IMR-90 (cell line): ENCODE measurements around the gene GJB3. TPM values are rescaled to one million over a fixed set of nuclear protein-coding genes. Genes with fewer than 3 reads are reported as not detected.
A peak's percentile ranks its signal among the peaks of the same experiment; 100 is the strongest.

Experiments used
- ATAC-seq: fragments of 200-7000 bp; cut with Tn5 transposase; 2 replicates; pipeline ENCODE4 v1.9.1; 2020; ENCODE audit warnings: low read depth, mild to moderate bottlenecking, moderate library complexity
- BruUV-seq: library from RNA; stranded (reverse); fragments of 400-500 nt; replicated peaks from 2 replicates; lab custom pipeline; 2021; lab: Mats Ljungman, UMichigan
- CTCF ChIA-PET: fragments of 300-600 bp; formaldehyde crosslinking; extraction: SDS; loops from one replicate; lab custom pipeline; 2021; ENCODE audit warnings: antibody characterized with exemption; lab: Yijun Ruan, JAX
- POLR2A ChIA-PET: fragments of 300-600 bp; sonication (Branson Sonifier 250); formaldehyde crosslinking; loops from one replicate; lab custom pipeline; 2022; ENCODE audit warnings: antibody characterized with exemption; ENCODE audit not compliant: unreplicated experiment; lab: Charles Lee
- DNase-seq: peaks from one replicate; pipeline ENCODE4 v3.0.0; 2013
- H2AFZ ChIP-seq: replicated peaks from 2 replicates; pipeline ENCODE3; 2013; ENCODE audit warnings: low read length, mild to moderate bottlenecking; ENCODE audit not compliant: poor library complexity
- H2AK5ac ChIP-seq: 2 replicates; pipeline ENCODE4 v1.6.1; 2013; ENCODE audit warnings: low read depth, low read length, inconsistent platforms
- H2AK9ac ChIP-seq: replicated peaks from 2 replicates; pipeline ENCODE3; 2013; ENCODE audit warnings: mild to moderate bottlenecking, low read depth, low read length, moderate library complexity; ENCODE audit not compliant: poor library complexity
- H2BK120ac ChIP-seq: 2 replicates; pipeline ENCODE4 v1.6.1; 2013; ENCODE audit warnings: low read depth, low read length, inconsistent platforms
- H2BK15ac ChIP-seq: 3 replicates; pipeline ENCODE4 v1.6.1; 2013; ENCODE audit warnings: low read depth, low read length, inconsistent platforms
- H2BK20ac ChIP-seq: 2 replicates; pipeline ENCODE4 v1.6.1; 2013; ENCODE audit warnings: low read depth, mild to moderate bottlenecking, inconsistent platforms, low read length, moderate library complexity
- H2BK5ac ChIP-seq: 2 replicates; pipeline ENCODE4 v1.6.1; 2013; ENCODE audit warnings: mild to moderate bottlenecking, low read depth, low read length, inconsistent platforms; ENCODE audit not compliant: poor library complexity, severe bottlenecking
- H3K14ac ChIP-seq: replicated peaks from 2 replicates; pipeline ENCODE4 v1.6.1; 2013; ENCODE audit warnings: low read depth, low read length, inconsistent platforms
- H3K18ac ChIP-seq: 2 replicates; pipeline ENCODE4 v1.6.1; 2013; ENCODE audit warnings: low read depth, low read length, control low read depth
- H3K23ac ChIP-seq: 2 replicates; pipeline ENCODE4 v1.6.1; 2013; ENCODE audit warnings: low read depth, low read length, inconsistent platforms
- H3K27ac ChIP-seq: 2 replicates; pipeline ENCODE4 v1.5.1; 2013; ENCODE audit warnings: mild to moderate bottlenecking, control low read depth, low read length; ENCODE audit not compliant: insufficient read depth
- H3K27me3 ChIP-seq: 2 replicates; pipeline ENCODE4 v1.6.1; 2013; ENCODE audit warnings: low read length; ENCODE audit not compliant: control insufficient read depth, insufficient read depth
- H3K36me3 ChIP-seq: 2 replicates; pipeline ENCODE4 v1.6.1; 2013; ENCODE audit warnings: low read length, mixed read lengths; ENCODE audit not compliant: control insufficient read depth, insufficient read depth
- H3K4ac ChIP-seq: 2 replicates; pipeline ENCODE4 v1.6.1; 2013; ENCODE audit warnings: low read depth, low read length, inconsistent platforms
- H3K4me1 ChIP-seq: 2 replicates; pipeline ENCODE4 v1.6.1; 2013; ENCODE audit warnings: low read length, mixed read lengths; ENCODE audit not compliant: control insufficient read depth, insufficient read depth
- H3K4me2 ChIP-seq: 2 replicates; pipeline ENCODE4 v1.6.1; 2013; ENCODE audit warnings: low read depth, mild to moderate bottlenecking, control low read depth, low read length, moderate library complexity
- H3K4me3 ChIP-seq: 2 replicates; pipeline ENCODE4 v1.5.1; 2013; ENCODE audit warnings: low read depth, mild to moderate bottlenecking, control low read depth, low read length, moderate library complexity; ENCODE audit not compliant: insufficient read depth
- H3K56ac ChIP-seq: 2 replicates; pipeline ENCODE4 v1.6.1; 2013; ENCODE audit warnings: low read length, inconsistent platforms; ENCODE audit not compliant: insufficient read depth; ENCODE audit errors: extremely low read depth
- H3K79me1 ChIP-seq, 2 experiments: 2 replicates each; pipeline ENCODE4 v1.6.1; 2013; ENCODE audit warnings: low read length in 2 of 2, inconsistent platforms in 1 of 2, low read depth in 1 of 2
- H3K9ac ChIP-seq: 2 replicates; pipeline ENCODE4 v1.6.1; 2013; ENCODE audit warnings: low read depth, low read length, control low read depth
- H3K9me1 ChIP-seq: 2 replicates; pipeline ENCODE4 v1.6.1; 2013; ENCODE audit warnings: low read length, inconsistent platforms; ENCODE audit not compliant: insufficient read depth
- H3K9me3 ChIP-seq: 2 replicates; pipeline ENCODE4 v1.6.1; 2013; ENCODE audit warnings: low read length; ENCODE audit not compliant: control insufficient read depth, insufficient read depth
- H4K20me1 ChIP-seq: 2 replicates; pipeline ENCODE4 v1.6.1; 2013; ENCODE audit warnings: low read length, inconsistent platforms; ENCODE audit not compliant: insufficient read depth
- H4K5ac ChIP-seq: 2 replicates; pipeline ENCODE4 v1.6.1; 2013; ENCODE audit warnings: mild to moderate bottlenecking, low read depth, low read length, control low read depth
- H4K8ac ChIP-seq, 2 experiments: 2 replicates each; pipeline ENCODE4 v1.6.1; 2013; ENCODE audit warnings: low read depth in 2 of 2, low read length in 2 of 2, control low read depth in 1 of 2, inconsistent platforms in 1 of 2
- H4K91ac ChIP-seq: 2 replicates; pipeline ENCODE4 v1.6.1; 2013; ENCODE audit warnings: low read depth, low read length, inconsistent platforms; ENCODE audit not compliant: insufficient read depth
- CEBPB ChIP-seq: IDR thresholded peaks from 2 replicates; pipeline ENCODE4 v1.6.1; 2012; ENCODE audit warnings: low read depth, low read length, improper control_type of control experiment
- CHD1 ChIP-seq: IDR thresholded peaks from 2 replicates; pipeline ENCODE4 v1.6.1; 2012; ENCODE audit warnings: low read depth, low read length, improper control_type of control experiment
- CTCF ChIP-seq: conservative IDR thresholded peaks from 2 replicates; pipeline ENCODE4 v1.5.1; 2012; ENCODE audit warnings: mild to moderate bottlenecking, low read depth, low read length, improper control_type of control experiment
- MAZ ChIP-seq: IDR thresholded peaks from 2 replicates; pipeline ENCODE4 v1.6.1; 2012; ENCODE audit warnings: low read depth, mild to moderate bottlenecking, low read length, improper control_type of control experiment, moderate library complexity, borderline replicate concordance
- RAD21 ChIP-seq: IDR thresholded peaks from 2 replicates; pipeline ENCODE4 v1.6.1; 2012; ENCODE audit warnings: low read length, improper control_type of control experiment
- WGBS, 2 experiments: methylation state at CpG; one replicate each; pipeline versions ENCODE4 v1.1.5 to v1.1.7; 2013; ENCODE audit warnings: missing lambda C conversion rate in 2 of 2; ENCODE audit not compliant: insufficient read length in 1 of 2; ENCODE audit errors: extremely low coverage in 2 of 2; 5-methylcytosine and 5-hydroxymethylcytosine counted together
- dilution Hi-C: fragments of 300-500 bp; cut with HindIII; formaldehyde crosslinking; loops from one replicate; pipeline ENCODE4 v1.14.3; 2018; ENCODE audit warnings: low sequenced_read_pairs; ENCODE audit not compliant: unreplicated experiment
- in situ Hi-C: fragments of 300-500 bp; cut with MboI; formaldehyde crosslinking; loops from 3 replicates; pipeline ENCODE4 v1.14.3; 2019; ENCODE audit warnings: low sequenced_read_pairs, inconsistent platforms, mixed read lengths
- intact Hi-C: fragments of 100-400 bp; cut with micrococcal nuclease; formaldehyde crosslinking; loops from 2 replicates; pipeline ENCODE4 v1.10.0; 2022
- polyA plus RNA-seq, 3 experiments: library from polyadenylated mRNA; depleted of rRNA; stranded (reverse); fragments of >200 nt; gene quantifications; 2 replicates each; pipeline ENCODE4 v1.2.3, GENCODE V29; 2012; ENCODE audit warnings: low replicate concordance in 1 of 3
- total RNA-seq: library from RNA; depleted of rRNA; stranded (reverse); fragments of >200 nt; gene quantifications from 2 replicates; pipeline ENCODE4 v1.2.3, GENCODE V29; 2012

Gene GJB3
- total and polyA plus RNA-seq, 2 of the 4 experiments (the other 2 are of a cell fraction) = not detected

- no peak for TF ChIP-seq MAZ
These were observed 5.7 kb downstream of the GJB3 start (continued) for GRCh38 chr1:34786521-34787325.

- intact Hi-C loops = loop anchor here (5.0 kb wide), 2 partner anchors 195 to 390 kb away; no protein-coding TSS in a partner anchor
- POLR2A ChIA-PET = no interaction called here
- in situ Hi-C loops = no loop called here
These were observed 6.7 kb downstream of the GJB3 start for GRCh38 chr1:34787461-34788420.

More at GRCh38 chr1:34787461-34788420, 6.7 kb downstream of the GJB3 start:
- H3K4ac ChIP-seq = no peak overlapping the region
- H4K91ac ChIP-seq = no peak overlapping the region
- peaks cover 6% of the 10 kb centered on the region for H3K27me3 ChIP-seq
- no peak overlapping the region for H3K18ac ChIP-seq
- H3K56ac ChIP-seq = no peak overlapping the region
- no peak overlapping the region for H2BK5ac ChIP-seq
- H3K9ac ChIP-seq = no peak overlapping the region
- no peaks in the 10 kb centered on the region for H3K79me1 ChIP-seq
- H4K8ac ChIP-seq = no peak overlapping the region
- no peak overlapping the region for H2BK15ac ChIP-seq
- peaks cover 2% of the 10 kb centered on the region; the same call in 1 of the 2 replicates for H3K4me1 ChIP-seq
- WGBS, 2 experiments = 17% methylated on average over 1 of the region's 9 CpGs; no CpG with 5 or more reads in 1 of the 2 experiments
- TF ChIP-seq RAD21 (peak; percentile 17; the same call in 1 of the 2 replicates), CEBPB (no peak), CHD1 (no peak), CTCF (peak; percentile 33)
- H3K23ac ChIP-seq = no peak overlapping the region
- H3K36me3 ChIP-seq = no peaks in the 10 kb centered on the region
- DNase-seq = peak; percentile 39
- no peak overlapping the region; the same call in 1 of the 2 replicates for H2BK120ac ChIP-seq
- no peak overlapping the region for H3K4me2 ChIP-seq
- no peak overlapping the region for H3K27ac ChIP-seq
- peaks cover 6% of the 10 kb centered on the region for H3K9me3 ChIP-seq
- CTCF ChIA-PET = no interaction called here
- H2AK5ac ChIP-seq = 0 out of 2 replicates have a peak overlapping the region, but pooled peaks have one; percentile 43
- dilution Hi-C loops = no loop called here
- no peak overlapping the region for H3K14ac ChIP-seq
- ATAC-seq = peak; percentile 71
- H2BK20ac ChIP-seq = no peak overlapping the region
- no peak overlapping the region for H3K4me3 ChIP-seq
- no peak overlapping the region for H4K5ac ChIP-seq
- no peaks in the 10 kb centered on the region for H4K20me1 ChIP-seq
- no peak overlapping the region for H2AFZ ChIP-seq
- H3K9me1 ChIP-seq = peaks cover 4% of the 10 kb centered on the region; the same call in 1 of the 2 replicates
- BruUV-seq = no TSS peak
- H2AK9ac ChIP-seq = peak overlapping the region; percentile 37
